ENCODE data around the gene SOX11.
"Not testable (repeated sequence)": the region's sequence is repeated elsewhere in the genome, so short reads cannot be mapped to it uniquely, and the experiment has no call there.

Gene SOX11

GRCh38 chr2:5666798-5667197 is 25.4 kb upstream of the SOX11 start:
- ChIA-PET CTCF (no interaction called here), POLR2A (no interaction called here)
- no peak for DNase-seq (ENCODE audit: extremely low spot score)
- no peak for TF ChIP-seq CTCF (IDR thresholded peaks at IDR 0.05; ENCODE audit: control extremely low read depth, extremely low read depth, low read depth, missing control alignments)

GRCh38 chr2:5667655-5668054 is 24.5 kb upstream of the SOX11 start:
- POLR2A ChIA-PET; DNase-seq (ENCODE audit: extremely low spot score); CTCF ChIA-PET: not testable (repeated sequence)

- TF ChIP-seq CTCF (IDR thresholded peaks at IDR 0.05; ENCODE audit: control extremely low read depth, extremely low read depth, low read depth, missing control alignments) = no peak
- no peak for DNase-seq (ENCODE audit: extremely low spot score)
- CTCF ChIA-PET = no interaction called here
- POLR2A ChIA-PET = no interaction called here
Observed at GRCh38 chr2:5668682-5669250, 23.4 kb upstream of the SOX11 start.

- CTCF ChIA-PET = no interaction called here
- DNase-seq (ENCODE audit: extremely low spot score) = no peak
- TF ChIP-seq CTCF (IDR thresholded peaks at IDR 0.05; ENCODE audit: control extremely low read depth, extremely low read depth, low read depth, missing control alignments) = no peak
- POLR2A ChIA-PET = no interaction called here
Observed at GRCh38 chr2:5672749-5673144, 19.4 kb upstream of the SOX11 start.

GRCh38 chr2:5673145-5674025 is 18.8 kb upstream of the SOX11 start:
- no peak for TF ChIP-seq CTCF (IDR thresholded peaks at IDR 0.05; ENCODE audit: control extremely low read depth, extremely low read depth, low read depth, missing control alignments)
- CTCF ChIA-PET = no interaction called here
- no peak for DNase-seq (ENCODE audit: extremely low spot score)
- POLR2A ChIA-PET = no interaction called here

- ChIA-PET POLR2A (interaction anchor here (0.7 kb wide), 1 partner anchor 263 kb away, joined by 6 read pairs; no protein-coding TSS in a partner anchor), CTCF (no interaction called here)
- no peak for TF ChIP-seq CTCF (IDR thresholded peaks at IDR 0.05; ENCODE audit: control extremely low read depth, extremely low read depth, low read depth, missing control alignments)
- DNase-seq (ENCODE audit: extremely low spot score) = no peak
Observed at GRCh38 chr2:5674026-5674340, 18.2 kb upstream of the SOX11 start.

GRCh38 chr2:5677133-5677532 is 15.1 kb upstream of the SOX11 start:
- ChIA-PET POLR2A (no interaction called here), CTCF (no interaction called here)
- TF ChIP-seq CTCF (IDR thresholded peaks at IDR 0.05; ENCODE audit: control extremely low read depth, extremely low read depth, low read depth, missing control alignments) = no peak
- DNase-seq (ENCODE audit: extremely low spot score) = no peak

All from GM10248 (cell line).